H1 (cell line): Measurements from ENCODE around the gene FAM193B. TPM values are rescaled to one million over a fixed set of nuclear protein-coding genes. Genes with fewer than 3 reads are reported as not detected.
A peak's percentile ranks its signal among the peaks of the same experiment; 100 is the strongest.

ENCODE experiments used
- CTCF ChIA-PET: fragments of 300-600 bp; sonication (Branson Sonifier 250); formaldehyde crosslinking; loops from one replicate; lab custom pipeline; 2021; ENCODE audit not compliant: partially characterized antibody; lab: Charles Lee
- POLR2A ChIA-PET: fragments of 300-600 bp; sonication (Branson Sonifier 250); formaldehyde crosslinking; loops from one replicate; lab custom pipeline; 2021; ENCODE audit warnings: inconsistent platforms; ENCODE audit not compliant: partially characterized antibody; lab: Charles Lee
- DNase-seq, 2 experiments: peaks; one replicate each; pipeline versions ENCODE4 v3.0.0 to v3.0.0-alpha.2; 2010 to 2022; ENCODE audit warnings: low spot score in 2 of 2, low read depth in 1 of 2, mixed read lengths in 1 of 2
- FAIRE-seq: peaks from 2 replicates; lab custom pipeline; 2011; peaks lifted over from hg19 to GRCh38; lab: Jason Lieb, UNC
- H2AFZ ChIP-seq: 2 replicates; pipeline ENCODE4 v1.8.1; 2012; ENCODE audit warnings: low read length, inconsistent platforms
- H2AK5ac ChIP-seq: 2 replicates; pipeline ENCODE4 v1.6.1; 2013; ENCODE audit warnings: low read depth, low read length
- H2BK120ac ChIP-seq: replicated peaks from 2 replicates; pipeline ENCODE3; 2013; ENCODE audit warnings: low read depth, low read length, inconsistent platforms
- H2BK12ac ChIP-seq: 2 replicates; pipeline ENCODE4 v1.6.1; 2013; ENCODE audit warnings: low read depth, low read length
- H2BK15ac ChIP-seq: 2 replicates; pipeline ENCODE4 v1.6.1; 2013; ENCODE audit warnings: low read length
- H2BK20ac ChIP-seq: 2 replicates; pipeline ENCODE4 v1.6.1; 2013; ENCODE audit warnings: low read length
- H2BK5ac ChIP-seq: 2 replicates; pipeline ENCODE4 v1.6.1; 2013; ENCODE audit warnings: low read depth, low read length
- H3K14ac ChIP-seq: 2 replicates; pipeline ENCODE4 v1.6.1; 2013; ENCODE audit warnings: inconsistent platforms; ENCODE audit not compliant: insufficient read length
- H3K18ac ChIP-seq: 2 replicates; pipeline ENCODE4 v1.6.1; 2013; ENCODE audit warnings: low read length; ENCODE audit errors: extremely low read depth
- H3K23ac ChIP-seq: 2 replicates; pipeline ENCODE4 v1.6.1; 2013; ENCODE audit warnings: inconsistent platforms; ENCODE audit not compliant: insufficient read length
- H3K23me2 ChIP-seq: 2 replicates; pipeline ENCODE4 v1.6.1; 2013; ENCODE audit warnings: low read depth, low read length
- H3K27ac ChIP-seq: 2 replicates; pipeline ENCODE4 v1.6.1; 2011; ENCODE audit warnings: low read depth, low read length, inconsistent platforms
- H3K27me3 ChIP-seq, 4 experiments: replicated peaks in 1 of 4; 1 replicate in 1 of 4; 2 replicates in 3 of 4; pipeline versions ENCODE4 v1.6.1 to v1.8.1; 2011 to 2013; ENCODE audit warnings: low read length in 3 of 4, mild to moderate bottlenecking in 3 of 4, inconsistent platforms in 2 of 4, mixed read lengths in 2 of 4, moderate library complexity in 1 of 4; ENCODE audit not compliant: control insufficient read depth in 3 of 4, insufficient read depth in 3 of 4; ENCODE audit errors: extremely low read depth in 1 of 4
- H3K36me3 ChIP-seq, 4 experiments: 2 replicates each; pipeline versions ENCODE4 v1.6.1 to v1.8.1; 2011 to 2013; ENCODE audit warnings: mild to moderate bottlenecking in 4 of 4, low read length in 3 of 4, moderate library complexity in 2 of 4, control low read depth in 1 of 4, inconsistent platforms in 1 of 4; ENCODE audit not compliant: insufficient read depth in 4 of 4, control insufficient read depth in 2 of 4
- H3K4ac ChIP-seq: replicated peaks from 2 replicates; pipeline ENCODE3; 2013; ENCODE audit warnings: low read length, low read depth, mixed read lengths, inconsistent platforms; ENCODE audit not compliant: insufficient read length
- H3K4me1 ChIP-seq, 4 experiments: replicated peaks in 1 of 4; 1 replicate in 1 of 4; 2 replicates in 3 of 4; pipeline versions ENCODE4 v1.6.1 to v1.8.1; 2011 to 2013; ENCODE audit warnings: low read length in 3 of 4, inconsistent platforms in 2 of 4, mixed read lengths in 1 of 4; ENCODE audit not compliant: insufficient read depth in 4 of 4, control insufficient read depth in 3 of 4
- H3K4me2 ChIP-seq, 2 experiments: 2 replicates each; pipeline versions ENCODE4 v1.6.1 to v1.8.1; 2011 to 2013; ENCODE audit warnings: low read depth in 2 of 2, low read length in 2 of 2, control low read depth in 1 of 2, inconsistent platforms in 1 of 2, mild to moderate bottlenecking in 1 of 2; ENCODE audit not compliant: insufficient read depth in 1 of 2
- H3K4me3 ChIP-seq, 4 experiments: fragments of 200-600, 300-600 bp in 1 of 4; sonication (generic), shearing (Covaris generic), sonication (Bioruptor Twin) in 1 of 4; 2 replicates each; pipeline versions ENCODE4 v1.5.1 to v1.8.1; 2011 to 2016; ENCODE audit warnings: low read length in 4 of 4, low read depth in 3 of 4, control low read depth in 2 of 4, inconsistent platforms in 2 of 4, mild to moderate bottlenecking in 2 of 4, mixed read lengths in 1 of 4, moderate library complexity in 1 of 4; ENCODE audit not compliant: insufficient read depth in 2 of 4; ENCODE audit errors: extremely low read depth in 1 of 4
- H3K56ac ChIP-seq: replicated peaks from 2 replicates; pipeline ENCODE3; 2013; ENCODE audit warnings: low read depth, mild to moderate bottlenecking, mixed read lengths, low read length, inconsistent platforms; ENCODE audit not compliant: insufficient read length
- H3K79me1 ChIP-seq: 2 replicates; pipeline ENCODE4 v1.6.1; 2013; ENCODE audit warnings: low read depth, low read length, control low read depth
- H3K79me2 ChIP-seq, 2 experiments: 2 replicates each; pipeline versions ENCODE4 v1.6.1 to v1.8.1; 2012 to 2013; ENCODE audit warnings: low read length in 2 of 2, mild to moderate bottlenecking in 2 of 2, inconsistent platforms in 1 of 2; ENCODE audit not compliant: insufficient read depth in 2 of 2, control insufficient read depth in 1 of 2
- H3K9ac ChIP-seq, 4 experiments: replicated peaks in 1 of 4; 1 replicate in 1 of 4; 2 replicates in 3 of 4; pipeline versions ENCODE4 v1.6.1 to v1.8.1; 2011 to 2013; ENCODE audit warnings: low read depth in 3 of 4, low read length in 3 of 4, control low read depth in 2 of 4, mild to moderate bottlenecking in 2 of 4, moderate library complexity in 2 of 4, inconsistent platforms in 1 of 4; ENCODE audit errors: extremely low read depth in 1 of 4
- H3K9me3 ChIP-seq, 2 experiments: 2 replicates each; pipeline versions ENCODE4 v1.6.1 to v1.8.1; 2012 to 2013; ENCODE audit warnings: mild to moderate bottlenecking in 2 of 2, moderate library complexity in 2 of 2, control low read depth in 1 of 2, inconsistent platforms in 1 of 2, low read depth in 1 of 2, low read length in 1 of 2, mixed read lengths in 1 of 2; ENCODE audit not compliant: insufficient read depth in 2 of 2
- H4K20me1 ChIP-seq, 2 experiments: replicated peaks in 1 of 2; 2 replicates each; pipeline versions ENCODE3 to v1.8.1; 2011 to 2013; ENCODE audit warnings: inconsistent platforms in 2 of 2, low read length in 2 of 2, mild to moderate bottlenecking in 1 of 2; ENCODE audit not compliant: insufficient read depth in 2 of 2, control insufficient read depth in 1 of 2
- H4K5ac ChIP-seq: 2 replicates; pipeline ENCODE4 v1.6.1; 2013; ENCODE audit warnings: low read length, low read depth, mixed read lengths, inconsistent platforms; ENCODE audit not compliant: insufficient read length
- H4K8ac ChIP-seq: 2 replicates; pipeline ENCODE4 v1.8.0; 2013; ENCODE audit warnings: mild to moderate bottlenecking, moderate library complexity, low read length, inconsistent platforms; ENCODE audit not compliant: insufficient read depth; ENCODE audit errors: extremely low read depth
- H4K91ac ChIP-seq: replicated peaks from 2 replicates; pipeline ENCODE3; 2013; ENCODE audit warnings: low read length, mixed read lengths, inconsistent platforms; ENCODE audit not compliant: insufficient read length
- MAFK ChIP-seq: IDR thresholded peaks from 2 replicates; pipeline ENCODE4 v1.6.1; 2012; ENCODE audit warnings: low read depth, mild to moderate bottlenecking, improper control_type of control experiment, low read length
- POLR2A ChIP-seq, 2 experiments: IDR thresholded peaks; 1 replicate in 1 of 2; 2 replicates in 1 of 2; pipeline ENCODE4 v1.6.1; 2011; ENCODE audit warnings: low read depth in 2 of 2, low read length in 2 of 2, mild to moderate bottlenecking in 2 of 2; ENCODE audit errors: control extremely low read depth in 1 of 2
- RFX5 ChIP-seq: IDR thresholded peaks from 2 replicates; pipeline ENCODE4 v1.6.1; 2011; ENCODE audit warnings: low read depth, low read length, improper control_type of control experiment, borderline replicate concordance
- SIX5 ChIP-seq: IDR thresholded peaks from 2 replicates; pipeline ENCODE4 v1.6.1; 2011; ENCODE audit warnings: mild to moderate bottlenecking, low read depth, low read length
- USF2 ChIP-seq: IDR thresholded peaks from 2 replicates; pipeline ENCODE4 v1.6.1; 2011; ENCODE audit warnings: low read length, improper control_type of control experiment
- WGBS, 2 experiments: shearing (Covaris generic) in 1 of 2; methylation state at CpG; one replicate each; pipeline versions ENCODE4 v1.1.6 to v1.1.7; 2013 to 2015; ENCODE audit warnings: low lambda C conversion rate in 2 of 2, mixed read lengths in 2 of 2, inconsistent platforms in 1 of 2, low coverage in 1 of 2, missing lambda C conversion rate in 1 of 2; ENCODE audit not compliant: insufficient replicate concordance in 2 of 2, insufficient coverage in 1 of 2, insufficient read length in 1 of 2; ENCODE audit errors: extremely low coverage in 1 of 2, missing lambda C conversion rate in 1 of 2; 5-methylcytosine and 5-hydroxymethylcytosine counted together
- polyA plus RNA-seq, 7 experiments: library from polyadenylated mRNA; depleted of rRNA in 3 of 7; stranded (reverse) in 5 of 7; unstranded in 2 of 7; fragments of >200 nt in 5 of 7; fragments of 200-250 nt in 2 of 7; gene quantifications; 1 replicate in 5 of 7; 2 replicates in 1 of 7; 4 replicates in 1 of 7; pipeline versions ENCODE4 v1.2.1 to v1.2.3, GENCODE V29; 2011 to 2013; ENCODE audit warnings: missing spikeins in 2 of 7, mixed read lengths in 2 of 7
- total RNA-seq: library from RNA; stranded (reverse); fragmentation: NEBNext Ultra II Directional; extraction: Animal tissue kit (Norgen Biotek cat#: 25700); gene quantifications from 2 replicates; pipeline ENCODE4 v1.2.1, GENCODE V29; 2021

FAM193B gene
- total and polyA plus RNA-seq, 2 of the 8 experiments (the other 6 are each of a cell fraction or from before 2014, with no cell fraction given), result 49.9 to 69.8 TPM

GRCh38 chr5:177487144-177487543 lies 67.2 kb downstream of the FAM193B start:
- Histone ChIP-seq H2BK15ac (no peak overlapping the region), H3K14ac (no peak overlapping the region), H3K56ac (no peak overlapping the region), H4K91ac (no peak overlapping the region), H4K8ac (peak overlapping the region; percentile 53; the same call in 1 of the 2 replicates), H4K5ac (no peak overlapping the region), H3K27ac (no peak overlapping the region), H2BK20ac (no peak overlapping the region), H3K4ac (no peak overlapping the region), H3K23me2 (no peaks in the 10 kb centered on the region; the same call in 1 of the 2 replicates), H3K36me3 (peaks cover 24 to 66% (median 45%) of the 10 kb centered on the region in 4 experiments), H3K9me3 (no peaks in the 10 kb centered on the region), H3K79me1 (peaks cover 7% of the 10 kb centered on the region; the same call in 1 of the 2 replicates), H2BK120ac (no peak overlapping the region), H4K20me1 (peaks cover 5 to 13% of the 10 kb centered on the region in 2 experiments), H2AFZ (no peak overlapping the region), H3K4me3 (no peak overlapping the region), H3K23ac (no peak overlapping the region), H2BK5ac (no peak overlapping the region), H3K18ac (no peak overlapping the region), H2BK12ac (no peak overlapping the region), H3K79me2 (no peaks in the 10 kb centered on the region), H3K4me1 (peaks cover 0 to 5% (median 3%) of the 10 kb centered on the region in 4 experiments; a peak in 5 of 7 replicates), H3K27me3 (no peaks in the 10 kb centered on the region), H3K4me2 (no peak overlapping the region), H2AK5ac (no peak overlapping the region), H3K9ac (no peak overlapping the region)
- no peak for FAIRE-seq
- CTCF ChIA-PET, result interaction anchor here (2.0 to 12.7 kb wide), 4 partner anchors 8 to 20 kb away, joined by 9 to 306 read pairs (median 106); partner anchors contain the start of genes DDX41, DOK3 and PDLIM7
- POLR2A ChIA-PET, result interaction anchor here (1.0 to 67.5 kb wide), 3 partner anchors 7 to 83 kb away, joined by 3 to 3349 read pairs (median 3349); partner anchors contain the start of genes DBN1, DOK3, PDLIM7 and PRR7
- no peak for DNase-seq
- 98% methylated on average over 8 of the region's 8 CpGs; no CpG with 5 or more reads in 1 of the 2 experiments for WGBS, 2 experiments
- TF ChIP-seq SIX5, result no peak
- no peak for TF ChIP-seq POLR2A (IDR thresholded peaks at IDR 0.05; ENCODE audit: control extremely low read depth in 1 of 2, low read depth in 2 of 2, low read length in 2 of 2)
- no peak for TF ChIP-seq MAFK
- no peak for TF ChIP-seq RFX5
- 0 out of 2 replicates have a peak, but pooled peaks have one; percentile 8 for TF ChIP-seq USF2
